Measurements from ENCODE around the gene ARHGEF10L.

DNA sequence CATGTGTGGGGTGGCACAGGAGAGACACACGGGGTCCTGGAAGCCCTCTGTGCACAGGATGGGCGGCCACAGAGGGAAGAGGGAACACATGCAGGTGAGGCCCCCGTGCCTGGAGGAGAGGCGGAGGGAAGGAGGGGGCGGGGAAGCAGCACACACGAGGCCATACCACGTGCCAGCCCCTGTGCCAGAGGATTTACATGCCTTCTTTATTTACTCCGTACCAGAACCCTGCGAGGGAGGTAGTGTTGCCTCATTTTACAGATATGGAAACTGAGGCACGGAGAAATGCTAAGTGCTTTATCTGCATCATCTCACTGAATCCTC, 56.1 kb downstream of the ARHGEF10L start:
- TF ChIP-seq, protein P1, sequence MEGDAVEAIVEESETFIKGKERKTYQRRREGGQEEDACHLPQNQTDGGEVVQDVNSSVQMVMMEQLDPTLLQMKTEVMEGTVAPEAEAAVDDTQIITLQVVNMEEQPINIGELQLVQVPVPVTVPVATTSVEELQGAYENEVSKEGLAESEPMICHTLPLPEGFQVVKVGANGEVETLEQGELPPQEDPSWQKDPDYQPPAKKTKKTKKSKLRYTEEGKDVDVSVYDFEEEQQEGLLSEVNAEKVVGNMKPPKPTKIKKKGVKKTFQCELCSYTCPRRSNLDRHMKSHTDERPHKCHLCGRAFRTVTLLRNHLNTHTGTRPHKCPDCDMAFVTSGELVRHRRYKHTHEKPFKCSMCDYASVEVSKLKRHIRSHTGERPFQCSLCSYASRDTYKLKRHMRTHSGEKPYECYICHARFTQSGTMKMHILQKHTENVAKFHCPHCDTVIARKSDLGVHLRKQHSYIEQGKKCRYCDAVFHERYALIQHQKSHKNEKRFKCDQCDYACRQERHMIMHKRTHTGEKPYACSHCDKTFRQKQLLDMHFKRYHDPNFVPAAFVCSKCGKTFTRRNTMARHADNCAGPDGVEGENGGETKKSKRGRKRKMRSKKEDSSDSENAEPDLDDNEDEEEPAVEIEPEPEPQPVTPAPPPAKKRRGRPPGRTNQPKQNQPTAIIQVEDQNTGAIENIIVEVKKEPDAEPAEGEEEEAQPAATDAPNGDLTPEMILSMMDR (conservative IDR thresholded peaks at IDR 0.05), result no peak
- TF ChIP-seq ZFX (IDR thresholded peaks at IDR 0.05), result no peak

Measured in C4-2B (cell line).